K562 (cell line): Measurements from ENCODE around the gene RAB6A. TPM values are rescaled to one million over a fixed set of nuclear protein-coding genes. Genes with fewer than 3 reads are reported as not detected.

Experiments
- ATAC-seq: fragments of 200-7000 bp; cut with Tn5 transposase; 3 replicates; pipeline ENCODE4 v1.9.1; 2020; ENCODE audit warnings: moderate library complexity
- BruUV-seq: library from RNA; stranded (reverse); fragments of 400-500 nt; replicated peaks from 2 replicates; lab custom pipeline; 2021; lab: Mats Ljungman, UMichigan
- CTCF ChIA-PET: fragments of 300-600 bp; formaldehyde crosslinking; extraction: SDS; loops from one replicate; lab custom pipeline; 2021; ENCODE audit warnings: low intra/inter-chr PET ratio; lab: Yijun Ruan, JAX
- POLR2A ChIA-PET: fragments of 300-600, 350-650 bp; sonication (Branson Sonifier 250); formaldehyde crosslinking; extraction: SDS; loops from one replicate; lab custom pipeline; 2021; ENCODE audit warnings: antibody characterized with exemption, inconsistent platforms; lab: Yijun Ruan, JAX
- DNase-seq, 4 experiments: peaks; one replicate each; pipeline versions ENCODE4 v3.0.0 to v3.0.0-alpha.2; 2011 to 2018; ENCODE audit warnings: low spot score in 3 of 4, mixed read lengths in 3 of 4; ENCODE audit errors: extremely low read depth in 1 of 4
- FAIRE-seq: peaks from 2 replicates; lab custom pipeline; 2011; peaks lifted over from hg19 to GRCh38; lab: Jason Lieb, UNC
- H2AFZ ChIP-seq: 2 replicates; pipeline ENCODE4 v1.6.0; 2011; ENCODE audit warnings: low read depth, low read length, control low read depth, inconsistent platforms
- H3K27ac ChIP-seq: fragments of 200-600 bp; 3 replicates; pipeline ENCODE4 v1.8.0; 2011; ENCODE audit warnings: low read depth, mild to moderate bottlenecking, control low read depth, inconsistent platforms, low read length, moderate library complexity, mixed read lengths; ENCODE audit errors: extremely low read depth
- H3K27me3 ChIP-seq, 2 experiments: fragments of 300-600 bp in 1 of 2; 2 replicates in 1 of 2; 3 replicates in 1 of 2; pipeline versions ENCODE4 v1.6.0 to v1.8.0; 2011; ENCODE audit warnings: inconsistent platforms in 2 of 2, low read length in 2 of 2, mild to moderate bottlenecking in 1 of 2, mixed read lengths in 1 of 2, moderate library complexity in 1 of 2; ENCODE audit not compliant: control insufficient read depth in 2 of 2, insufficient read depth in 2 of 2
- H3K36me3 ChIP-seq: fragments of 300-600 bp; 3 replicates; pipeline ENCODE4 v1.8.0; 2011; ENCODE audit warnings: mild to moderate bottlenecking, low read length, inconsistent platforms; ENCODE audit not compliant: control insufficient read depth, insufficient read depth
- H3K4me1 ChIP-seq, 2 experiments: fragments of 200-600 bp in 1 of 2; replicated peaks in 1 of 2; 2 replicates in 1 of 2; 3 replicates in 1 of 2; pipeline versions ENCODE4 v1.5.1 to v1.8.0; 2011; ENCODE audit warnings: inconsistent platforms in 2 of 2, low read length in 2 of 2, mild to moderate bottlenecking in 1 of 2, mixed read lengths in 1 of 2, moderate library complexity in 1 of 2; ENCODE audit not compliant: control insufficient read depth in 2 of 2, insufficient read depth in 2 of 2
- H3K4me2 ChIP-seq: 2 replicates; pipeline ENCODE4 v1.6.1; 2011; ENCODE audit warnings: low read length, control low read depth, inconsistent platforms, mixed read lengths; ENCODE audit not compliant: insufficient read depth
- H3K4me3 ChIP-seq: fragments of 200-600 bp; sonication (generic), shearing (Covaris generic); 2 replicates; pipeline ENCODE4 v1.5.1; 2016; ENCODE audit warnings: control low read depth, inconsistent platforms
- H3K79me2 ChIP-seq: fragments of 200-600 bp; 3 replicates; pipeline ENCODE4 v1.8.0; 2011; ENCODE audit warnings: low read length, inconsistent platforms; ENCODE audit not compliant: control insufficient read depth, insufficient read depth
- H3K9ac ChIP-seq, 2 experiments: 2 replicates each; pipeline versions ENCODE4 v1.6.0 to v1.6.1; 2011; ENCODE audit warnings: low read depth in 2 of 2, low read length in 2 of 2, control low read depth in 1 of 2, inconsistent platforms in 1 of 2, mild to moderate bottlenecking in 1 of 2, mixed read lengths in 1 of 2; ENCODE audit not compliant: insufficient read depth in 1 of 2
- H3K9me1 ChIP-seq: one replicate; pipeline ENCODE4 v1.6.0; 2011; ENCODE audit warnings: inconsistent platforms, mild to moderate bottlenecking, low read length, moderate library complexity; ENCODE audit not compliant: control insufficient read depth, insufficient read depth
- H3K9me3 ChIP-seq: replicated peaks from 2 replicates; pipeline ENCODE4 v1.5.1; 2011; ENCODE audit warnings: low read depth, low read length, inconsistent platforms; ENCODE audit not compliant: control insufficient read depth, insufficient read depth
- H4K20me1 ChIP-seq: replicated peaks from 2 replicates; pipeline ENCODE4 v1.6.1; 2011; ENCODE audit warnings: low read length, inconsistent platforms, mixed read lengths; ENCODE audit not compliant: control insufficient read depth, insufficient read depth
- ARID4B ChIP-seq: sonication (generic); formaldehyde crosslinking; IDR thresholded peaks from 2 replicates; pipeline ENCODE4 v1.8.0; 2022; ENCODE audit warnings: mild to moderate bottlenecking, missing genetic modification reagents
- POLR2G ChIP-seq: fragments of 200-400 bp; formaldehyde crosslinking; IDR thresholded peaks from 2 replicates; pipeline ENCODE4 v1.6.1; 2017; ENCODE audit warnings: low read depth, mild to moderate bottlenecking, antibody characterized with exemption, low read length, moderate library complexity
- whole genome bisulfite sequencing: fragments of 100-300 bp; shearing (Covaris generic); methylation state at CpG from one replicate; pipeline ENCODE4 v1.1.6; 2016; ENCODE audit warnings: low coverage, mixed read lengths; ENCODE audit not compliant: insufficient coverage; ENCODE audit errors: missing lambda C conversion rate; 5-methylcytosine and 5-hydroxymethylcytosine counted together
- in situ Hi-C: fragments of 300-500 bp; cut with MboI; formaldehyde crosslinking; loops from 4 replicates; pipeline ENCODE4 v1.15.0; 2018; ENCODE audit warnings: inconsistent platforms, mixed read lengths
- intact Hi-C: fragments of 100-400 bp; cut with micrococcal nuclease; formaldehyde crosslinking; loops from 2 replicates; pipeline ENCODE4 v1.14.2; 2022
- polyA plus RNA-seq, 8 experiments: library from polyadenylated mRNA; depleted of rRNA in 4 of 8; stranded (reverse) in 5 of 8; unstranded in 3 of 8; fragments of >200 nt; fragmentation: Nextera tagmentation in 2 of 8; fragmentation: Illumina TruSeq in 1 of 8; extraction: Ambion mirVana in 2 of 8; extraction: Trizol in 1 of 8; gene quantifications; 2 replicates each; pipeline versions ENCODE4 v1.2.1 to v1.2.3, GENCODE V29; 2011 to 2014; ENCODE audit warnings: inconsistent platforms in 1 of 8, missing spikeins in 1 of 8
- total RNA-seq, 7 experiments: library from RNA; depleted of rRNA in 6 of 7; stranded (reverse); fragments of >200 nt in 6 of 7; fragmentation: Illumina TruSeq in 2 of 7; extraction: Trizol in 2 of 7; gene quantifications; 2 replicates each; pipeline versions ENCODE4 v1.2.1 to v1.2.3, GENCODE V29; 2011 to 2021; ENCODE audit warnings: low replicate concordance in 1 of 7

RAB6A gene
- total and polyA plus RNA-seq, 9 of the 15 experiments (the other 6 are each of a cell fraction or from before 2014, with no cell fraction given), result 14.0 to 95.3 (median 45.4) TPM

- Histone ChIP-seq H3K4me1 (no peaks in the 10 kb centered on the region), H3K4me2 (no peak overlapping the region), H3K9ac (no peak overlapping the region), H3K27ac (no peak overlapping the region), H4K20me1 (no peaks in the 10 kb centered on the region), H2AFZ (no peak overlapping the region), H3K27me3 (no peaks in the 10 kb centered on the region), H3K4me3 (no peak overlapping the region), H3K9me1 (no peaks in the 10 kb centered on the region), H3K36me3 (no peaks in the 10 kb centered on the region), H3K9me3 (no peaks in the 10 kb centered on the region), H3K79me2 (no peaks in the 10 kb centered on the region)
- FAIRE-seq, result no peak
- peak; percentile 43 for ATAC-seq
- intact Hi-C loops (no loop called here), in situ Hi-C loops (no loop called here)
- ChIA-PET POLR2A (interaction anchor here (0.7 to 1.3 kb wide), 5 partner anchors 10 to 322 kb away, joined by 3 to 5 read pairs (median 3); no protein-coding TSS in a partner anchor), CTCF (no interaction called here)
- DNase-seq, result no peak
- BruUV-seq, result no TSS peak
- 0 out of 2 replicates have a peak, but pooled peaks have one; percentile 31 for TF ChIP-seq POLR2G
- no peak for TF ChIP-seq ARID4B (CRISPR knock-in tag)
- WGBS, result 69% methylated on average over 6 of the region's 6 CpGs
These were observed 89.2 kb downstream of the RAB6A start for GRCh38 chr11:73671701-73672100.
